GM18861 (cell line): ENCODE results near the gene TSPAN17.
"Not testable (repeated sequence)": the region's sequence is repeated elsewhere in the genome, so short reads cannot be mapped to it uniquely, and the experiment has no call there.

Experiments
- ATAC-seq: cut with Tn5 transposase; IDR thresholded peaks from one replicate; pipeline ENCODE4 v1.9.1; 2021; ENCODE audit not compliant: unreplicated experiment

TSPAN17 gene

GRCh38 chr5:176647030-176647842 lies at the start of gene TSPAN17:
Gene TSPAN17 (plus strand): TSS chr5:176647484. CDS start chr5:176647616, 132 bp downstream.
- peak; percentile 82 for ATAC-seq

- not testable (repeated sequence) for ATAC-seq
Observed at GRCh38 chr5:176599749-176600430, 47.4 kb upstream of the TSPAN17 start.

GRCh38 chr5:176601901-176602482 lies 45.3 kb upstream of the TSPAN17 start:
- ATAC-seq: no peak

GRCh38 chr5:176603091-176603490 lies 44.2 kb upstream of the TSPAN17 start:
- ATAC-seq: no peak

GRCh38 chr5:176606032-176606431 lies 41.3 kb upstream of the TSPAN17 start:
- ATAC-seq: no peak

- ATAC-seq: no peak
Observed at GRCh38 chr5:176606875-176607274, 40.4 kb upstream of the TSPAN17 start.

- ATAC-seq: no peak
Observed at GRCh38 chr5:176608142-176608705, 39.1 kb upstream of the TSPAN17 start.

- ATAC-seq: no peak
Observed at GRCh38 chr5:176608937-176609723, 38.2 kb upstream of the TSPAN17 start.

- peak; percentile 49 for ATAC-seq
Observed at GRCh38 chr5:176609724-176610434, 37.4 kb upstream of the TSPAN17 start, which contains the start of gene GPRIN1. Gene GPRIN1 (minus strand): TSS chr5:176610156. CDS start chr5:176599834, 10,322 bp downstream.

GRCh38 chr5:176610435-176610773 lies 36.9 kb upstream of the TSPAN17 start:
- ATAC-seq: no peak

- no peak for ATAC-seq
Observed at GRCh38 chr5:176611435-176611834, 35.8 kb upstream of the TSPAN17 start.

- ATAC-seq: no peak
Observed at GRCh38 chr5:176612008-176612407, 35.3 kb upstream of the TSPAN17 start.

GRCh38 chr5:176612855-176613254 lies 34.4 kb upstream of the TSPAN17 start:
- no peak for ATAC-seq

- ATAC-seq: no peak
Observed at GRCh38 chr5:176614805-176615478, 32.3 kb upstream of the TSPAN17 start.

- ATAC-seq: no peak
Observed at GRCh38 chr5:176616511-176616910, 30.8 kb upstream of the TSPAN17 start.

GRCh38 chr5:176618783-176619182 lies 28.5 kb upstream of the TSPAN17 start:
- ATAC-seq: no peak

GRCh38 chr5:176619203-176619568 lies 28.1 kb upstream of the TSPAN17 start:
- ATAC-seq: peak; percentile 73

GRCh38 chr5:176619569-176620332 lies 27.5 kb upstream of the TSPAN17 start:
- no peak for ATAC-seq
